Measurements from ENCODE around the gene SLC35E2B.

Gene SLC35E2B

DNA sequence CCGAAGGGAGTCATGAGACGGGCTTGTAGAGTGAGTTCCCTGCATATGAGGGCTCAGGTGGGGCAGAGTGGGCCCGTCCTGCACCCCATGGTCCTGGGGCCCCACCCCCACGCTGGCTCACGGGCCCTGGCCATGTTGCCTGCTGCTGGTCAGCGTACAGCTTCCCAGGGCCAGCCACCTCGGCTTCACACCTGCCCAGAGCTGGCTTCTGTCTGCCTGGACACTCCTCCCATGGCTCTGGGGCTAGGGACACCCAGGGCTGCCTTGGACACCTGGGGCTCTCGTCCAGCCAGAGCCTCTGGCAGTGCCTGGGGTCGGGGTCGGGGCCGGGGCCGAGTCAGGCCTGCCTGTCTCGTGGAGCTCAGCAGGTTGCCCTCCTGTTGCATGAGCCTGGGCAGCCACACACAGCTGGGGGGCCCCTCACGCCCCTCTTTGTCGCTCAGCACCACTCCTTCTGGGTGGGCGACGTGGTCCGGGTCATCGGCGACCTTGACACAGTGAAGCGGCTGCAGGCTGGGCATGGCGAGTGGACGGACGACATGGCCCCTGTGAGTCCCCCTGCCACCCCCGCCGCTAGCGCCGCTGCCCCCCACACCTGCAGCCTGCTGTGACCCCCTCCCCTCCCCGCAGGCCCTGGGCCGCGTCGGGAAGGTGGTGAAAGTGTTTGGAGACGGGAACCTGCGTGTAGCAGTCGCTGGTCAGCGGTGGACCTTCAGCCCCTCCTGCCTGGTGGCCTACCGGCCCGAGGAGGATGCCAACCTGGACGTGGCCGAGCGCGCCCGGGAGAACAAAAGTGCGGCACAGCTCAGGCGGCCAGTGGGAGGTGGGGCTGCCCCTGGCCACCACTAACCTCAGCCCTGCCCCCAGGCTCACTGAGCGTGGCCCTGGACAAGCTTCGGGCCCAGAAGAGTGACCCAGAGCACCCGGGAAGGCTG lies 66.1 kb downstream of the SLC35E2B start:
- Histone ChIP-seq H3K4ac (ENCODE audit: low read depth, low read length) (no peak overlapping the region), H3K36me3 (ENCODE audit: control insufficient read depth, insufficient read depth, low read length) (no peaks in the 10 kb centered on the region), H3K79me2 (ENCODE audit: control insufficient read depth, insufficient read depth, low read length) (no peaks in the 10 kb centered on the region), H3K4me2 (ENCODE audit: low read length) (no peak overlapping the region), H3K9ac (ENCODE audit: low read length) (no peak overlapping the region), H3K27me3 (ENCODE audit: insufficient read depth, low read length, poor library complexity) (peaks cover 2% of the 10 kb centered on the region), H3K27ac (ENCODE audit: low read depth, low read length) (no peak overlapping the region), H4K5ac (ENCODE audit: low read length) (no peak overlapping the region), H3K18ac (ENCODE audit: low read length) (no peak overlapping the region), H2BK5ac (ENCODE audit: low read length) (no peak overlapping the region), H4K8ac (ENCODE audit: low read depth, low read length) (no peak overlapping the region), H3K23ac (ENCODE audit: low read length) (no peak overlapping the region), H2BK120ac (ENCODE audit: low read depth, low read length) (no peak overlapping the region), H3K4me1 (ENCODE audit: control insufficient read depth, low read depth, low read length) (no peaks in the 10 kb centered on the region), H2BK15ac (replicated peaks; ENCODE audit: low read depth) (no peak overlapping the region), H3K79me1 (ENCODE audit: low read length) (no peaks in the 10 kb centered on the region), H3K4me3 (ENCODE audit: low read length) (no peak overlapping the region), H2AK5ac (ENCODE audit: low read length) (no peak overlapping the region), H3K56ac (ENCODE audit: low read length) (no peak overlapping the region)
- DNase-seq, result no peak
- no CpG with 5 or more reads among the region's 48 CpGs for WGBS (ENCODE audit: extremely low coverage, insufficient coverage, low lambda C conversion rate)

GRCh38 chr1:1625824-1626206 lies 66.8 kb downstream of the SLC35E2B start:
- Histone ChIP-seq H2BK5ac (ENCODE audit: low read length) (no peak overlapping the region), H4K8ac (ENCODE audit: low read depth, low read length) (no peak overlapping the region), H3K36me3 (ENCODE audit: control insufficient read depth, insufficient read depth, low read length) (no peaks in the 10 kb centered on the region), H3K79me2 (ENCODE audit: control insufficient read depth, insufficient read depth, low read length) (no peaks in the 10 kb centered on the region), H3K27me3 (ENCODE audit: insufficient read depth, low read length, poor library complexity) (no peaks in the 10 kb centered on the region), H3K4me1 (ENCODE audit: control insufficient read depth, low read depth, low read length) (no peaks in the 10 kb centered on the region), H3K27ac (ENCODE audit: low read depth, low read length) (no peak overlapping the region), H3K79me1 (ENCODE audit: low read length) (no peaks in the 10 kb centered on the region), H2BK15ac (replicated peaks; ENCODE audit: low read depth) (no peak overlapping the region), H3K18ac (ENCODE audit: low read length) (no peak overlapping the region), H3K4ac (ENCODE audit: low read depth, low read length) (no peak overlapping the region), H4K5ac (ENCODE audit: low read length) (no peak overlapping the region), H2BK120ac (ENCODE audit: low read depth, low read length) (no peak overlapping the region), H3K23ac (ENCODE audit: low read length) (no peak overlapping the region), H3K4me2 (ENCODE audit: low read length) (no peak overlapping the region), H3K4me3 (ENCODE audit: low read length) (no peak overlapping the region), H2AK5ac (ENCODE audit: low read length) (no peak overlapping the region), H3K56ac (ENCODE audit: low read length) (peak overlapping the region; percentile 42), H3K9ac (ENCODE audit: low read length) (no peak overlapping the region)
- no CpG with 5 or more reads among the region's 8 CpGs for WGBS (ENCODE audit: extremely low coverage, insufficient coverage, low lambda C conversion rate)
- no peak for DNase-seq

DNA sequence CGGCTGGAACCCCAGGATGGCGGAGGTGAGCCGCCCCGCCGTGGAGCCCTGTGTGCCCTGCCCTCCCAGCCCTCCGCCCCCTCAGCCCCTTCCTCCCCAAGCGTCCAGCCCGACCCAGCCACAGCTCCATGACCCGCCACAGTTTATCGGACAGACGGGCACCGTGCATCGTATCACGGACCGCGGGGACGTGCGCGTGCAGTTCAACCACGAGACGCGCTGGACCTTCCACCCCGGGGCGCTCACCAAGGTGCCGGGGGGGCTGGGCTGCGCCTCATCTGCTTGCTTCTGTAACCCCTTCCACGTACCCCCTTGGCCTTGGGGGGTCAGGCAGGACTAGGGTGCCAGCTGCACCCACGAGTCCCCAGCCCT lies 67.2 kb downstream of the SLC35E2B start:
- Histone ChIP-seq H4K5ac (ENCODE audit: low read length) (no peak overlapping the region), H3K36me3 (ENCODE audit: control insufficient read depth, insufficient read depth, low read length) (no peaks in the 10 kb centered on the region), H2AK5ac (ENCODE audit: low read length) (no peak overlapping the region), H4K8ac (ENCODE audit: low read depth, low read length) (no peak overlapping the region), H3K27ac (ENCODE audit: low read depth, low read length) (no peak overlapping the region), H3K79me2 (ENCODE audit: control insufficient read depth, insufficient read depth, low read length) (no peaks in the 10 kb centered on the region), H3K4me3 (ENCODE audit: low read length) (no peak overlapping the region), H3K27me3 (ENCODE audit: insufficient read depth, low read length, poor library complexity) (no peaks in the 10 kb centered on the region), H3K4me2 (ENCODE audit: low read length) (no peak overlapping the region), H3K23ac (ENCODE audit: low read length) (no peak overlapping the region), H2BK120ac (ENCODE audit: low read depth, low read length) (no peak overlapping the region), H3K18ac (ENCODE audit: low read length) (no peak overlapping the region), H3K4ac (ENCODE audit: low read depth, low read length) (no peak overlapping the region), H2BK15ac (replicated peaks; ENCODE audit: low read depth) (no peak overlapping the region), H3K79me1 (ENCODE audit: low read length) (no peaks in the 10 kb centered on the region), H3K56ac (ENCODE audit: low read length) (no peak overlapping the region), H2BK5ac (ENCODE audit: low read length) (no peak overlapping the region), H3K9ac (ENCODE audit: low read length) (no peak overlapping the region), H3K4me1 (ENCODE audit: control insufficient read depth, low read depth, low read length) (no peaks in the 10 kb centered on the region)
- WGBS (ENCODE audit: extremely low coverage, insufficient coverage, low lambda C conversion rate), result no CpG with 5 or more reads among the region's 28 CpGs
- no peak for DNase-seq

GRCh38 chr1:1624443-1625403 lies 67.9 kb downstream of the SLC35E2B start:
- no peak overlapping the region for H2BK15ac ChIP-seq (replicated peaks; ENCODE audit: low read depth)
- no peak overlapping the region for H4K8ac ChIP-seq (ENCODE audit: low read depth, low read length)
- peak; percentile 38 for DNase-seq
- no peak overlapping the region for H3K4me2 ChIP-seq (ENCODE audit: low read length)
- no peak overlapping the region for H3K4ac ChIP-seq (ENCODE audit: low read depth, low read length)
- H3K27ac ChIP-seq (ENCODE audit: low read depth, low read length), result no peak overlapping the region
- no CpG with 5 or more reads among the region's 38 CpGs for WGBS (ENCODE audit: extremely low coverage, insufficient coverage, low lambda C conversion rate)
- H3K23ac ChIP-seq (ENCODE audit: low read length), result no peak overlapping the region
- no peak overlapping the region for H2AK5ac ChIP-seq (ENCODE audit: low read length)
- H3K56ac ChIP-seq (ENCODE audit: low read length), result no peak overlapping the region
- no peaks in the 10 kb centered on the region for H3K4me1 ChIP-seq (ENCODE audit: control insufficient read depth, low read depth, low read length)
- no peak overlapping the region for H3K18ac ChIP-seq (ENCODE audit: low read length)
- H4K5ac ChIP-seq (ENCODE audit: low read length), result no peak overlapping the region
- no peaks in the 10 kb centered on the region for H3K36me3 ChIP-seq (ENCODE audit: control insufficient read depth, insufficient read depth, low read length)
- H3K79me2 ChIP-seq (ENCODE audit: control insufficient read depth, insufficient read depth, low read length), result no peaks in the 10 kb centered on the region
- H3K9ac ChIP-seq (ENCODE audit: low read length), result no peak overlapping the region
- H3K27me3 ChIP-seq (ENCODE audit: insufficient read depth, low read length, poor library complexity), result no peaks in the 10 kb centered on the region
- no peaks in the 10 kb centered on the region for H3K79me1 ChIP-seq (ENCODE audit: low read length)
- H2BK5ac ChIP-seq (ENCODE audit: low read length), result no peak overlapping the region
- H2BK120ac ChIP-seq (ENCODE audit: low read depth, low read length), result no peak overlapping the region
- no peak overlapping the region for H3K4me3 ChIP-seq (ENCODE audit: low read length)

- no peak overlapping the region for H3K4me2 ChIP-seq (ENCODE audit: low read length)
- H3K23ac ChIP-seq (ENCODE audit: low read length), result no peak overlapping the region
- no peaks in the 10 kb centered on the region for H3K4me1 ChIP-seq (ENCODE audit: control insufficient read depth, low read depth, low read length)
- H4K8ac ChIP-seq (ENCODE audit: low read depth, low read length), result no peak overlapping the region
- no peaks in the 10 kb centered on the region for H3K36me3 ChIP-seq (ENCODE audit: control insufficient read depth, insufficient read depth, low read length)
- no peak overlapping the region for H3K9ac ChIP-seq (ENCODE audit: low read length)
- H3K18ac ChIP-seq (ENCODE audit: low read length), result no peak overlapping the region
- WGBS (ENCODE audit: extremely low coverage, insufficient coverage, low lambda C conversion rate), result no CpG with 5 or more reads among the region's 51 CpGs
- H3K27me3 ChIP-seq (ENCODE audit: insufficient read depth, low read length, poor library complexity), result no peaks in the 10 kb centered on the region
- H2AK5ac ChIP-seq (ENCODE audit: low read length), result no peak overlapping the region
- H3K27ac ChIP-seq (ENCODE audit: low read depth, low read length), result no peak overlapping the region
- no peaks in the 10 kb centered on the region for H3K79me2 ChIP-seq (ENCODE audit: control insufficient read depth, insufficient read depth, low read length)
- no peak for DNase-seq
- no peak overlapping the region for H3K4me3 ChIP-seq (ENCODE audit: low read length)
- H2BK5ac ChIP-seq (ENCODE audit: low read length), result no peak overlapping the region
- no peak overlapping the region for H2BK15ac ChIP-seq (replicated peaks; ENCODE audit: low read depth)
- H3K79me1 ChIP-seq (ENCODE audit: low read length), result no peaks in the 10 kb centered on the region
- no peak overlapping the region for H3K56ac ChIP-seq (ENCODE audit: low read length)
- H3K4ac ChIP-seq (ENCODE audit: low read depth, low read length), result no peak overlapping the region
- H4K5ac ChIP-seq (ENCODE audit: low read length), result no peak overlapping the region
- H2BK120ac ChIP-seq (ENCODE audit: low read depth, low read length), result no peak overlapping the region
Observed at GRCh38 chr1:1623631-1624442, 68.8 kb downstream of the SLC35E2B start.
